LNCAP (cell line): Measurements from ENCODE around the gene MACF1.

Experiments
- TF ChIP-seq, protein P1 (sequence below): fragments of 450-650 bp; IDR thresholded peaks from 2 replicates; pipeline ENCODE4 v1.5.1; 2017; ENCODE audit warnings: mild to moderate bottlenecking

MACF1 gene

DNA sequence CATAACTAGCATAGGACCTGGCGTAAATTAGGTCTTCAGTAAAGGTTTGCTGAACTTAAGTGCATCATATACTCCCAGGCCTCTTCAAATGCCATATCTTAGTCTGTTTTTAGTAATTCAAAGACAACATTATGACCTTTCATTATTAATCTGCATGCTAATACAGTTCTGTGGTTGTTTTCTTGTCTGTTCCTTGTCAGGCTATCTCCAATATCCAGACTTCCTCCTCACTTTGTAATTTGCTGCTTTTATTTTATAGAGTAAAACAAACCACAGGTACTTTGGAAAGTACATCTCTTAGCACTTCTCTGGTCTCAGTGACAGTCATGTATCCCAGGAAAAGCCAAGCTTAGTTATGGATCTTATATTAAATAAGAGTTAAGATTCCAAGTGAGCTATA lies 221.9 kb downstream of the MACF1 start:
- TF ChIP-seq, protein P1, sequence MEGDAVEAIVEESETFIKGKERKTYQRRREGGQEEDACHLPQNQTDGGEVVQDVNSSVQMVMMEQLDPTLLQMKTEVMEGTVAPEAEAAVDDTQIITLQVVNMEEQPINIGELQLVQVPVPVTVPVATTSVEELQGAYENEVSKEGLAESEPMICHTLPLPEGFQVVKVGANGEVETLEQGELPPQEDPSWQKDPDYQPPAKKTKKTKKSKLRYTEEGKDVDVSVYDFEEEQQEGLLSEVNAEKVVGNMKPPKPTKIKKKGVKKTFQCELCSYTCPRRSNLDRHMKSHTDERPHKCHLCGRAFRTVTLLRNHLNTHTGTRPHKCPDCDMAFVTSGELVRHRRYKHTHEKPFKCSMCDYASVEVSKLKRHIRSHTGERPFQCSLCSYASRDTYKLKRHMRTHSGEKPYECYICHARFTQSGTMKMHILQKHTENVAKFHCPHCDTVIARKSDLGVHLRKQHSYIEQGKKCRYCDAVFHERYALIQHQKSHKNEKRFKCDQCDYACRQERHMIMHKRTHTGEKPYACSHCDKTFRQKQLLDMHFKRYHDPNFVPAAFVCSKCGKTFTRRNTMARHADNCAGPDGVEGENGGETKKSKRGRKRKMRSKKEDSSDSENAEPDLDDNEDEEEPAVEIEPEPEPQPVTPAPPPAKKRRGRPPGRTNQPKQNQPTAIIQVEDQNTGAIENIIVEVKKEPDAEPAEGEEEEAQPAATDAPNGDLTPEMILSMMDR, result no peak

DNA sequence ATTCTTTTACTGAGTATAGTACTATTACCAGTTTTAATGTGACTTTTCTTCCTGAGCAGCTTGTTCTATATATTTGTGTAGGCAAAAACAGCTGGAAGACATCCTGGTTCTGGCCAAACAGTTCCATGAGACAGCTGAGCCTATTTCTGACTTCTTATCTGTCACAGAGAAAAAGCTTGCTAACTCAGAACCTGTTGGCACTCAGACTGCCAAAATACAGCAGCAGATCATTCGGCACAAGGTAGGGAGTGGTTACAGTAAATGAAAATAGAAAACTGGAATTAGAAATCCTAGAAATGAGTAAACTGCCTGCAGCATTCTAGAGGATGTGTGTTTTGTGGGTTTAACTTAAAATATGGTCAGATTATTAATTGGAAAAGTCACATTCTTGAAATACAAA lies 222.9 kb downstream of the MACF1 start:
- TF ChIP-seq, protein P1, result no peak

DNA sequence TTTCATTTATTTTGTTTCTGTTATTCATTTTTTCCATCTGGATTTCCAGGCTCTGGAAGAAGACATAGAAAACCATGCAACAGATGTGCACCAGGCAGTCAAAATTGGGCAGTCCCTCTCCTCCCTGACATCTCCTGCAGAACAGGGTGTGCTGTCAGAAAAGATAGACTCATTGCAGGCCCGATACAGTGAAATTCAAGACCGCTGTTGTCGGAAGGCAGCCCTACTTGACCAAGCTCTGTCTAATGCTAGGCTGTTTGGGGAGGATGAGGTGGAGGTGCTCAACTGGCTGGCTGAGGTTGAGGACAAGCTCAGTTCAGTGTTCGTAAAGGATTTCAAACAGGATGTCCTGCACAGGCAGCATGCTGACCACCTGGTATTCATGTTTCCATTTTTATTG lies 223.4 kb downstream of the MACF1 start:
- TF ChIP-seq, protein P1, result no peak

DNA sequence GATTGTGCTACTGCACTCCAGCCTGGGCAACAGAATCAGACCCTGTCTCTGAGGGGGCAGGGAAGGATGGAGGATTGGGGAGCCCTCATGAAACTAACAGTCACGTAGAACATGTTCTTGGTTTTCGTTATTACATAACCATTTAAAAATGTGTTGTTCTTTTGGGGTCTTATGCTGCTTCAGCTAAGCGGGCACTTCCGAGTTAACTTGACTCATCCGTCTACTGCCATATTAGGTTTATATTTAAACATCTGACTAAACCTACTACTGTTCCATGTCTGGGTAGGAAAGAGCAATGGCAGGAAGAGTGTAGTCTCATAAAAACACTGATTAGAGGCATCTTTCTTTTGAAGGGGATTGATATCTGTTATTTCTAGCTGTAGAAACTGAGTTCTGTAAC lies 227.4 kb downstream of the MACF1 start:
- TF ChIP-seq, protein P1, result no peak

DNA sequence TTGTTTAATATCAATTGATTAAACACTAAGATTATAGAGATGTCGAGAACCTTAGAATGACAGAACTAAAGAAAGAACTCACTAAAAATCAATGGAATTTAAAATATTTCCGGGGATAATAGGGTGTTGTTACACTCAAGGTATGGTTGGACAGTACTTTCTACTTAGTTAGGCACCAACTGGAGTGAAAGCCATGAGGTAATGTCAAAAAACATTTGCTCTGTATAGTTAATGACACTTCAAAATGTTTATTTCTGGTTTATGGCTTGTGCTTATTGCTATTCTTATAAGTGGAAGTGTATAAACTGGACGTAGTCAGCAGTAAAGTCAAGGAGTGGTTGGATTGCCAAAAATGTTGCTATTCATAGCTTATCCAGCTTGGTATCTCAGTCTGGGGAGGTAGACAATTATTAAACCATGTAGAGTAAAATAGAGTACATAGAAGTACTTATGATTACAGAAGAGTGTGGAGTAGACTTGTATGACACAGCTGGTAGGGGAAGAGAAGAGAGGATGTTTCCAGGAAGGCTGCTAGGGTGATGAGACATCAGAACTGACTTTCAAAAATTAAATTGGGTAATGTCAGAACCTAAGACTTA lies 230.4 kb downstream of the MACF1 start:
- TF ChIP-seq, protein P1, result no peak

DNA sequence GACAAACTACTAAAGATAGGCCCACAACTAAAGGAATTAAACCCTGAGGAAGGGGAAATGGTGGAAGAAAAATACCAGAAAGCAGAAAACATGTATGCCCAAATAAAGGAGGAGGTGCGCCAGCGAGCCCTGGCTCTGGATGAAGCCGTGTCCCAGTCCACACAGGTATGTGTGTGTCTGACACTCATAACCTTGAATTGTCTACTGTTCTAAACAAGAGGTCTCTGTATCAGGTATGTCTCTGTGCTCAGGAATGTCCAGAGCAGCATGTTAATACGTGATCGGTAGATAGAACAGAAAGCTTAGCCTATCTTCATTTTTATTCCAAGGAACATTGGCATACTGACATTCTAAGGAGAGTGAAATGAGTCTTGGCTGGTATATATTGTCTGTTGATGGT lies 231.1 kb downstream of the MACF1 start:
- TF ChIP-seq, protein P1, result no peak

DNA sequence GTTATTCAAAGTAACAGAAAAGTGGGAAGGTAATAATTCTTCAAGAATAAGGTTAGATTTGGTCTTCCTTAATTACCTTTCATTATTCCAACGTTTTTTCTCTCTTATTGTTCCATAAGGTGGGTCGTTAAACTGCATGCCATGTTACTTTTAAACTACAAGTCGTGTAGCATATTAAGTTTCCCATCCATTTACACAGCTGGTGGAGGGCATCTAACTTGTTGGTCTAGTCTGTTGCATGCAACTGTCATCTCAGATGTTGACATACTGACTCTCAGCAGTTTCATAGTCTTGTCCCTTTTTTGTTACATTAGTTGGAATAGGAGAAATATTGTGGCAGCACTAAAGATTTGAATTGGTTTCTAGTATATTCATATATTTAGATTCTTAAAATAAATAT lies 232.3 kb downstream of the MACF1 start:
- TF ChIP-seq, protein P1, result no peak

DNA sequence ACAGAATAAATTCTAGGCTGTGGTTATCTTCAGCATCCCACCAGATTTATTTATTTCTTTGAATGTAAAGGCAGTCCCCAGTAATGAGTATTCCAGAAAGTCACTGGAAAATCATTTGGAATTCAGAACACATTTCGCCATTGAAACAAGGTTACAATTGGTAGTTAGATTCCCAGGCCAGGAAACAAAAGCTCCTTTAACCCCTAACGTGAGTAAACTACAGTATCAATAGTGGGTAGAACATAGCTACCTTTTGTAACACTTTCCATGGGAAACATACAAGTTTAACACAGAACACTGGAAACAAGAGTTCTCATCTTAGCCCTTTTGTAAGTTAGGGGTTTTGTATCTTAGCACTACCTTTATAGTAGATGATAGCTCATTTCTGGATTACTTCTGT lies 233.5 kb downstream of the MACF1 start:
- TF ChIP-seq, protein P1, result no peak
